Measurements from ENCODE around the gene LIPG. TPM values are rescaled to one million over a fixed set of nuclear protein-coding genes. Genes with fewer than 3 reads are reported as not detected.

Gene LIPG
- polyA plus RNA-seq, 2 of the 4 experiments (the other 2 are of a cell fraction), result 0.36 to 0.65 TPM

- WGBS (ENCODE audit: missing lambda C conversion rate), result 41% methylated on average over 3 of the region's 3 CpGs
- CTCF ChIA-PET, result no interaction called here
- Histone ChIP-seq H3K4me2 (no peak overlapping the region), H3K4me3 (no peak overlapping the region), H3K9me3 (no peaks in the 10 kb centered on the region), H3K27ac (no peak overlapping the region), H3K4me1 (no peaks in the 10 kb centered on the region)
- no peak for ATAC-seq
- POLR2A ChIA-PET, result no interaction called here
- TF ChIP-seq ZSCAN20 (CRISPR knock-in tag; IDR thresholded peaks at IDR 0.05), result no peak
- TF ChIP-seq HMGXB4 (CRISPR knock-in tag; IDR thresholded peaks at IDR 0.05; ENCODE audit: borderline replicate concordance), result no peak
- TF ChIP-seq FOXS1 (CRISPR knock-in tag; IDR thresholded peaks at IDR 0.05), result no peak
- no peak for TF ChIP-seq REST (IDR thresholded peaks at IDR 0.05)
- no peak for TF ChIP-seq POLR2A (IDR thresholded peaks at IDR 0.05; ENCODE audit: low read length)
- no peak for TF ChIP-seq RNF2 (IDR thresholded peaks at IDR 0.05; ENCODE audit: borderline replicate concordance, low read depth)
- no peak for TF ChIP-seq GATA3 (IDR thresholded peaks at IDR 0.05; ENCODE audit: borderline replicate concordance)
- no peak for TF ChIP-seq CBX2 (IDR thresholded peaks at IDR 0.05; ENCODE audit: borderline replicate concordance, low read depth)
- no peak for TF ChIP-seq ZC3H11A (IDR thresholded peaks at IDR 0.05)
- TF ChIP-seq FOSL2 (IDR thresholded peaks at IDR 0.05), result no peak
- no peak for TF ChIP-seq FOSL2 (CRISPR knock-in tag; IDR thresholded peaks at IDR 0.05)
- no peak for TF ChIP-seq KDM5A (IDR thresholded peaks at IDR 0.05)
- TF ChIP-seq TFCP2L1 (CRISPR knock-in tag; IDR thresholded peaks at IDR 0.05), result no peak
- no peak for TF ChIP-seq HDAC2 (IDR thresholded peaks at IDR 0.05)
- TF ChIP-seq RCOR1 (IDR thresholded peaks at IDR 0.05; ENCODE audit: low read depth, low read length), result no peak
- no peak for TF ChIP-seq POLR2AphosphoS2 (conservative IDR thresholded peaks at IDR 0.05; ENCODE audit: low read length)
- TF ChIP-seq NPAS2 (CRISPR knock-in tag; IDR thresholded peaks at IDR 0.05; ENCODE audit: borderline replicate concordance), result no peak
- no peak for TF ChIP-seq CBX8 (IDR thresholded peaks at IDR 0.05)
- TF ChIP-seq MAZ (IDR thresholded peaks at IDR 0.05; ENCODE audit: borderline replicate concordance, low read depth, low read length), result no peak
- no peak for TF ChIP-seq E2F6 (IDR thresholded peaks at IDR 0.05; ENCODE audit: borderline replicate concordance, low read depth)
- no peak for FAIRE-seq
- DNase-seq (ENCODE audit: low read depth in 1 of 2, low spot score in 1 of 2), result no peak
Observed at GRCh38 chr18:49596687-49597086, 34.8 kb downstream of the LIPG start.

- Histone ChIP-seq H3K4me3 (no peak overlapping the region), H3K4me1 (no peaks in the 10 kb centered on the region), H3K4me2 (no peak overlapping the region), H3K9me3 (no peaks in the 10 kb centered on the region), H3K27ac (no peak overlapping the region)
- WGBS (ENCODE audit: missing lambda C conversion rate), result 51% methylated on average over 8 of the region's 8 CpGs
- DNase-seq (ENCODE audit: low read depth in 1 of 2, low spot score in 1 of 2) (no peak), FAIRE-seq (no peak), ATAC-seq (no peak)
- ChIA-PET CTCF (interaction anchor here (1.0 kb wide), 1 partner anchor 14 kb away, joined by 3 read pairs; no protein-coding TSS in a partner anchor), POLR2A (no interaction called here)
- TF ChIP-seq ZC3H11A (IDR thresholded peaks at IDR 0.05) (no peak), FOSB (CRISPR knock-in tag; IDR thresholded peaks at IDR 0.05) (no peak), RNF2 (IDR thresholded peaks at IDR 0.05; ENCODE audit: borderline replicate concordance, low read depth) (no peak)
Observed at GRCh38 chr18:49597157-49597931, 35.5 kb downstream of the LIPG start.

Measured in A549 (cell line).